GM19351 (cell line): ENCODE results near the gene CCDC9.
"Not testable (repeated sequence)": the region's sequence is repeated elsewhere in the genome, so short reads cannot be mapped to it uniquely, and the experiment has no call there.

ENCODE experiments used
- ATAC-seq: cut with Tn5 transposase; IDR thresholded peaks from one replicate; pipeline ENCODE4 v1.9.1; 2021; ENCODE audit warnings: mild to moderate bottlenecking, moderate library complexity; ENCODE audit not compliant: unreplicated experiment

The CCDC9 gene

DNA sequence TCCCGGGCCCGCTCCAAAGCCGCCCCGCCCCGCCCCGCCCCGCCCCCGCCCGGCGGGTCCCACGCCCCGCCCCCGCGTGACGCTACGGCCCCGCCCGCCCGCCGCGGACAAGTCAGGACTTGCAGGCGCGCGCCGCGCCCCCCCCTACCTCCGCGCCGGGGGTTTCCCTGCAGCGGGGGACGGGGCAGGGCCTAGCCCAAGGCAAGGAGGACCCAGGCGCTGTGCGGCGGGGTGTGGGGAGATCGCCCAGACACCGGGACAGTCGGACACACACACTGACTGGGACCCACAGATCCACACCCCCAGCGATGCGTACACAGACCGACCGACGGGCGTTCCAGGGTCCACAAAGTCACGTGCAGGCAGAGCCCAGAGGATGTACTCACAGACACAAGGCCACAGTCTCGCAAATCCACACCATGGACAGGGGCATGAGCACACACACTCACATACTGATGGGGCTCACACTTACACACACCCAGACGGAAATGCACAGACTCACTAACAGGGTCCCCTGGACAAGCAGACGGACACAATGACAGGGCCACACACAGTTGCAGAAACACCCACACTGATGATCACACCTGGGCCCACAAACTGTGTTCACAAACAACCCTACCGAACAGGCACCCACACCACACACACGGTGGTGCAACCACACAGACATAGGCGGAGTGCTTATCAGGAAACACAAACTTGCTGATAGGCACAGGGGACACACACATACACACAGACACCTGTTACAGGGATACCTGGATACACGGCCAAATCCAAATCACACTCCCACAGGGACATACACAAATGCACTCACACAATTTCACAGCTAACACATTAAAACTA, 24.9 kb upstream of the CCDC9 start:
- peak; percentile 35 for ATAC-seq

GRCh38 chr19:47232422-47233211, 23.7 kb upstream of the CCDC9 start:
- ATAC-seq = no peak

DNA sequence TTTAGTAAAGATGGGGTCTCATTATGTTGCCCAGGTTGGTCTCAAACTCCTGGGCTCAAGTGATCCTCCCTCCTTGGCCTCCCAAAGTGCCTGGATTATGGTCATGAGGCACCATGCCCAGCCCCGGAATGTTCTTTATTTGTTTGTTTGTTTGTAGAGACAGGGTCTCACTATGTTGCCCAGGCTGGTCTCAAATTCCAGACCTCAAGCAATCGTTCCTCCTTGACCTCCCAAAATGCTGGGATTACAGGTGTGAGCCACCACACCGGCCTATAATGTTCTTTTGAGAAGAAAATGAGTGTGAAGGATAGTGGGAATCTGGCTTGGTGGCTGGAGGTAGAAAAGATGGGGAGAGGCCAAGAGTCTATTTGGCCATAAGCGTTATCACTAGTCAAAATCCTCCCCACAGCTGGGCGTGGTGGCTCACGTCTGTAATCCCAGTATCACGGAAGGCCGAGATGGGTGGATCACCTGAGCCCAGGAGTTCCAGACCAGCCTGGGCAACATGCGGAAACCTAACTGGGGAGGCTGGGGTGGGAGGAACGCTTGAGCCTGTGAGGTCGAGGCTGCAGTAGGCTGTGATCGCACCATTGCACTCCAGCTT, 20.2 kb upstream of the CCDC9 start:
- ATAC-seq = no peak

DNA sequence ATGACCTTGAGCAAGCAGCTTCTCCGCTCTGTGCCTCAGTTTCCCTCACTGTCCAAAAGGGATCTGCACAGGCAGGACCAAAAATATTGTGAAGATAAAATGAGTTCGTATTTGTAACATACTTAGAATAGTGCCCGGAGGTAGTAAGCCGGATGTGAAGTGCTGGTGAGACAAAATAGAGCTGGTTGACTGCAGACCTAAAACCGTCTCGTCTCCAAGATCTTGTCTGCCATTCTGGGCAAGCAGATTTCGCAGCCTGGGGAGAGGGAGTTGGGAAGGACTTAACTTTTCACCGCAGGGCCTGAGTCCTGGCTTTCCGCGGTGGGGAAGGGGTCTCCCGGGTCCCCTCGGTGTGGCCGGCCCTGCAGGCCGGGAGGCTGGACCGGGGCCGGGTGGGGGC, 17.2 kb upstream of the CCDC9 start:
- ATAC-seq = no peak

DNA sequence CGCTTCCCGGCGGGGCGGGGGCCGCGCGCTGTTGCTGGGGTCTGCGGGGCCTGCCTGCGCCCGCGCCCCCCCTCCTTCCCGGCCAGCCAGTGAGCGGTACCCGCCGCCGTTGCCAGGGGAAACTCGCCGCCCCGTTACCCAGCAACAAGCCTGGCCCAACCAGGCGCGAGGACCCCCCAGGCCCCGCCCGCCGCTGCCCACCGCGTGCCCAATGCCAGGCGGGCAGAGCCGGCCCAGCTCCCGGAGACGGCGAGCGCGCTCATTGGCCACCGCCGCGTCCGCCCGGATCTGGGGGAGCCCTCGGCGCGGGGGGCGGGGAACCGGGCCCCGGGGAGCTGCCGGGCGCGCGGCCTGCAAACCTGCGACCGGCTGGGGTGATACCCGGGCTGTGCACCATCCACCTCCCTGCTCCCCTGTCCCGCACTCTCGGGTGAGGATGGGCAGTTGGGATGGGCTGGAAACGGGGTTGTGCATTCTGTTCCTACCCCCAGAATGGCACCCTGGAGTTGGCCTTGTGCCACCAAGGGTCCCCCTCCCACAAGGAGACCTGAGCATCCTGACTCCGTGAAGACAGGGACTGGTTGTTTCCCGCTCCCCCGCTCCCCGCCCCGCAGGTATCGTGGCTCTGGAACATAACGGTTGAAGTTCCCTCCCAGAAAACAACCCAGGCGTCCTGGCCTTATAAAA, 16.6 kb upstream of the CCDC9 start:
- ATAC-seq = no peak

DNA sequence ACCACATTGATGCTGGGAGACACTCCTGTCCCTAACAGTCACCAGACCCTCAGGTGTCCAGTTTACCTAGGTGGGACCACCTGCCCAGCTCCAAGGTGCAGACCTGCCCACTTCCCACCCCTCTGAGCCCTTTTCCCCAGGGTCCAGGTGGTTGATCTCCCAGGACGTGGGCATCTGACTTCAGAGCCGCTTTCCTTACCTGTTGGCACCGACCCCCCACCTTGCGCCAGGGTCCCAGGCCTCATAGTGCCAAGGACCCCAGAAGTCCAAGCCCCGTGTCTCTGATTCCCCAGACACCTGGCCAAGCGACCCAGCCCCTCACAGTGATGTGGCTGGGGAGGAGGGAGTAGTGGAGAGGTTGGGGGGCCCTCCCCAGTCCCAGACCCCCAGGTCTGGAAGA, 15.8 kb upstream of the CCDC9 start:
- no peak for ATAC-seq

- no peak for ATAC-seq
Measured at GRCh38 chr19:47240996-47241918, 15.1 kb upstream of the CCDC9 start.

DNA sequence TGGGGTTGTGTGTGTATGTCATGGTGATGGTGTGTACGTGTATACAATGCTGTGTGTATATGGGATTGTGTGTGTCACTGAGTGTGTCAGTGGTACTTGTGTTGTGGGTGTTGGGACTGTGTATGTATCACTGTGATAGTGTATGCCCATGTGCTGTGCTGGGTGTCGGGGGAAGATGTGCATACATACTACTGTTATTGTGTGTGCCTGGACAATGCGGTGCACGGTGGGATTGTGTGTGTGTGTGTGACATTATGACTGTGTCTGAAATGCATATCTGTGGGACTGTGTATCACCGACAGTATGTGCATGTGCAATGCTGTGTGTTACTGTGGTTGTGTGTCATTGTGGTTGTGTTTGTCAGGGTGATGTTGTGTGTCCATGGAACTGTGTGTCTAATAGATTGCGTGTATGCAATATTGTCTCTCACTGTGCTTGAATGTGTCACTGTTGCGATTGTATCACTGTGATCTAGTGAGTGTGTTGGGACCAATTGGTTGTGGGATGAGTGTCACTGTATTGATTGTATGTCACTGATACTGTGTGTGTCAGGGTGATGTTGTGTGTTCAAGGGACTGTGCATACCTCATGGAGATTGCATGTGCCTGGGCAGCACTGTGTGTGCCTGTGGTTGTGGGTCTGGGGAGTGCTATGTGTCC, 14.3 kb upstream of the CCDC9 start:
- ATAC-seq = no peak

DNA sequence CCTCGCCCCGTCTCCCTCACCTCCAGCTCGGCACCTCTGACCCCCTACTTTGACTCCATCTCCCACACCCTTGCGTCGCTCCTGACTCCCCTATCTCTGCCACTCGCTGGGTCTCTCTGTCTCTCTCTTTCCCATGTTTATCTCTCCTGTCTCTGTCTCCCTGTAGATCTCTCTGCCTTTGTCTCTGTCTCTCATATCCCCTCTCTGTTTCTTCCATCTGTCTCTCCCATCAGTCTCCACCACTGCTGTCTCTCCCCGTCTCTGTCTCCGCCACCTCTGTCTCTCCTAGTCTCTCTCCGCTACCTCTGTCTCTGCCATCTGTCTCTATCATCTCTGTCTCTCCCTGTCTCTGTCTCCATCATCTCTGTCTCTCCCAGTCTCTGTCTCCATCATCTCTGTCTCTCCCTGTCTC, 13.0 kb upstream of the CCDC9 start:
- ATAC-seq = no peak

DNA sequence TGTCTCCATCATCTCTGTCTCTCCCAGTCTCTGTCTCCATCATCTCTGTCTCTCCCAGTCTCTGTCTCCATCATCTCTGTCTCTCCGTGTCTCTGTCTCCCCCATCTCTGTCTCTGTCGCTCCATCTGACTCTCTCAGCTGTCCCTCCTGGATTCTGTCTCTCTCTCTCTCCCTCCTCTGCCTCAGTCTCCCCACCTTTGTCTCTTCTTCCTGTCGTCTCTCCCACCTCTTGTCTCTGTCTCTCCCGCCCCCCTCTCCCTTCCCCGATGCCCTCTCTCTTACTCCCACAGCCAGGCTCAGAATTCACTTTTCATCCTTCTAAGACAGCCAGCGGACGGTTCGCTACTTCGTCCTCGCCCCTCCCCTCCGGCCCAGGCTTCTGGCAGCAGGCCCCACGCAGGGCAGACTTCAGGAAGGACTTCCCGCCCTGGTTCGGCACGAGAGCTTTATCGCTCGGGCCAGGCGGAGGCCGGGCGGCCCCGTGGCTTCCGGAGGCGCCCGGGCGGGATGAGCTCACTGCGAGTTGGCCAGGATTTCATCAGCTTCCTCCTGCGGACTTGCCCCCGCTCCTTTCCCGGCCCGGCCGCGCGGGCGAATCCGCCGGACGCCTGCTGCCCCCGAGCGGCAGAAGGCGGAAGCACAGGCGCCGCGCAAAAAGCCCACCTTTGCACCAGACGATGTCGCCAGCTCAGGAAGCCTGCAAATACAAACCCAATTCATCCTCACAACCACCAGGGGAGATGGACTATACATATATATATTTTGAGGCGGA, 12.4 kb upstream of the CCDC9 start:
- ATAC-seq = peak; percentile 64

- ATAC-seq = no peak
Measured at GRCh38 chr19:47247308-47247990, 8.9 kb upstream of the CCDC9 start.

DNA sequence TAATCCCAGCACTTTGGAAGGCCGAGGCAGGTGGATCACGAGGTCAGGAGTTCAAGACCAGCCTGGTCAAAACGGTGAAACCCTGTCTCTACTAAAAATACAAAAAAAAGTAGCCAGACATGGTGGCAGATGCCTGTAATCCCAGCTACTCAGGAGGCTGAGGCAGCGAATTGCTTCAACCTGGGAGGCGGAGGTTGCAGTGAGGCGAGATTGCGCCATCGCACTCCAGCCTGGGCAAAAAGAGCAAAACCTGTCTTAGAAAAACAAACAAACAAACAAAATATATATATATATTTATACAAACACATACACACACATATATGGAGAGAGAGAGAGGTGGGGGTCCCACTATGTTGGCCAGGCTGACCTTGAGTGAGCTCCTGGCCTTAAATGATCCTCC, 3.3 kb upstream of the CCDC9 start:
- not testable (repeated sequence) for ATAC-seq

- ATAC-seq = no peak
Measured at GRCh38 chr19:47253467-47253881, 2.9 kb upstream of the CCDC9 start.

- no peak for ATAC-seq
Measured at GRCh38 chr19:47253970-47254369, 2.4 kb upstream of the CCDC9 start.

DNA sequence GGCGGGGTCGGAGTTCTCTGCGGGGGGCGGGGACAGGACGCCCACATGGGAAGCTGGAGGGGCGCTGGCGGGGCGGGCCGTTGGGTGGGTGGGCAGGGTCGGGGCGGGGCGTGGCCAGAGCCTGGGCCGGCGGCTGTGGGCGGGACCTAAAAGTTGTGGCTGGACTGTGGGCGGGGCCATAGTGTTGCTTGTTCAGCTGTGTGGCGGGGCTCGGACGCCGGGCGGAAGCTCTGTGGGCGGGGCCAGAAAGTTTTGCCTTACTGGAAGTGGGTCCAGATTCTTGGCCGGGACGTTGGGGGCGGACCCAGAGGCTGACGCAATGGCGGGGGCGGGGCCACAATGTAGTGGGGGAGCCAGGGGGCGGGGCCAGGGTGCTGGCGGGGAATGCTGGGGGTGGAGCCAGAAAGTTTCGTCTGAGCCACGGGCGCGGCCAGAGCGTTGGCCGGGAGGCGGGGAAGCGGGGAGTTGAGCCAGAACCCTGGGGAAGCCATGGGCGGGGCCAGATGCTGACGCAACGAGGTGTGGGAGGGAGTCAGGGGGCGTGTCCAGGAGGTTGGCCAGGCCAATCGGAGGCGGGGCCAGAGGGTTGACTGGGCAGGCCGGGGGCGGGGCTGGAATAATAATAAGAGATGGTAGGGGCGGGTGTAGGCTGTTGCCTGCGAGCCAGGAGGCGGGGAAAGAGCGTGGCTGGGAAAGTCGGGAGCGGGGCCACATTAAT, 527 bp downstream of the CCDC9 start:
- ATAC-seq = peak; percentile 76

DNA sequence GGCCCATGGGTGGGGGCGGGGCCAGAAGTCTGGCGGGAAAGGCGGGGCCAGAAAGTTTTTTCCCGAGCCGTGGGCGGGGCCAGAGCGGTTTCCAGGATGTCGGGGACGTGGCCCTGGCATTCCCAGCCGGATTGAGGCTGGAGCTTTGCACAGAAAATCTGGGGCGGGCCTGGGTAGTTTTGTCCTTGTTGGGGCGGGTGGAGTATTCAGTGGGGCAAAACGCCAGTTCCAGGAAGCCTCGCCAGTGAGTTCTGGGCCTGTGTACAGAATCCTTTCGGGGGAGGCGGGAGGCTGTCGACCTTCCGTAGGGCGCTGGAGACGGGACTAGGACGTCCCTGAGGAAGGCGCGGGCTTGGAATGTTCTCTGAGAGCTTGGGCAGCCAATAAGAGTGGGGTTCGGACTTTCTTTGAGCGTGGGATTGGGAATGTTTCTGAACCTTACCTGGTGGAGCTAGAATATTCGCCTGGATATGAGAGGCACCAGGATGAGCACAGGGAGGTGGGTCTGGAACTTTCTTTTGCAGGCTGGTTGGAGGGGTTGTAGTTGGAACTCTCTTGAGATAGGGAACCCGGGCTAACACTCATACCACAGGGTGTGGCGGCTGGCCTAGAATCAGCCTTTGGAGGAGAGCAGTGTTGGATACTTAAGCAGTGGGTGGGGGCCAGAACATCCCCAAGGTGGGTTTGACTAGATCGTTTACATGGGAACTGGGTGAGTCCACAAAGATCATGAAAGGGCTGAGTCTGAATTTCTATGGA, 1.3 kb downstream of the CCDC9 start:
- ATAC-seq = no peak

DNA sequence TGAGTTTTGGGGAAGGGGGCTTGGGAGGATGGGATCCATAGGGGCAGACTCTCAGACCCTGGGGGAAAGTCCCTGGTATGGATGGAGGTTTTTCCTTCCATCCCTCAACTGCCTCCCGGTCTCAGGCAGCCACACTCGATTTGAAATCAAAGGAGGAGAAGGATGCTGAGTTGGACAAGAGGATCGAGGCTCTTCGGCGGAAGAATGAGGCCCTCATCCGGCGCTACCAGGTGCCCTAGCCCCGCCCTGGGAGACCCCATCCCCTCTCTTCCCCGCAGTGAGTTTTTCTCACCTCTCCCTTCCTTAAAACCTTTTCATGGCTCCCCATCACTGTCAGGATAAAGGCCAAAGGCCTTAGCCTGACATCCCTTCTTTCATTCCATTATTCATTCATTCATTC, 2.1 kb downstream of the CCDC9 start:
- ATAC-seq = no peak
